ENCODE results near the gene ATP2B1. TPM values are rescaled to one million over a fixed set of nuclear protein-coding genes. Genes with fewer than 3 reads are reported as not detected.

Gene ATP2B1
- total RNA-seq, 1 experiment from 2014 or later, result 48.5 TPM

- ChIA-PET POLR2A (ENCODE audit: unreplicated experiment) (no interaction called here), CTCF (interaction anchor here (0.6 kb wide), 2 partner anchors 230 to 419 kb away, joined by 3 to 6 read pairs; no protein-coding TSS in a partner anchor)
- Histone ChIP-seq H3K27me3 (ENCODE audit: low read length) (no peaks in the 10 kb centered on the region), H3K4me2 (ENCODE audit: low read length) (peak overlapping the region; percentile 11; the same call in 1 of the 2 replicates), H3K4me1 (ENCODE audit: insufficient read depth, low read length) (peaks cover 6% of the 10 kb centered on the region), H3K9me2 (replicated peaks; ENCODE audit: low read length) (no peaks in the 10 kb centered on the region), H2AFZ (ENCODE audit: low read length) (no peak overlapping the region), H3F3A (ENCODE audit: low read length, unreplicated experiment) (no peaks in the 10 kb centered on the region), H3K27ac (ENCODE audit: low read length) (peak overlapping the region; percentile 7), H4K20me1 (ENCODE audit: low read length) (no peaks in the 10 kb centered on the region), H3K9me3 (ENCODE audit: low read length) (no peaks in the 10 kb centered on the region), H3K9ac (ENCODE audit: low read length) (no peak overlapping the region), H3K4me3 (ENCODE audit: low read length) (no peak overlapping the region), H3K36me3 (ENCODE audit: low read depth, low read length) (no peaks in the 10 kb centered on the region), H3K79me2 (ENCODE audit: low read length) (no peaks in the 10 kb centered on the region)
- BruUV-seq (replicated peaks), result no TSS peak
- intact Hi-C loops (cut with micrococcal nuclease), result loop anchor here (1.0 to 5.0 kb wide), 8 partner anchors 164 to 1399 kb away; no protein-coding TSS in a partner anchor
- TF ChIP-seq CTCF (conservative IDR thresholded peaks at IDR 0.05; ENCODE audit: low read depth, low read length) (peak; percentile 96), EZH2 (IDR thresholded peaks at IDR 0.05; ENCODE audit: low read length, unreplicated experiment) (no peak)
- ATAC-seq, result peak; percentile 94
- DNase-seq, result peak; percentile 91
These were observed 165.6 kb downstream of the ATP2B1 start for GRCh38 chr12:89542912-89543592.

GRCh38 chr12:89542236-89542635 lies 166.4 kb downstream of the ATP2B1 start:
- no peaks in the 10 kb centered on the region for H3K79me2 ChIP-seq (ENCODE audit: low read length)
- TF ChIP-seq CTCF (conservative IDR thresholded peaks at IDR 0.05; ENCODE audit: low read depth, low read length), result no peak
- TF ChIP-seq EZH2phosphoT487 (IDR thresholded peaks at IDR 0.05; ENCODE audit: borderline replicate concordance, low read length), result no peak
- no peaks in the 10 kb centered on the region for H3K9me3 ChIP-seq (ENCODE audit: low read length)
- no TSS peak for BruUV-seq (replicated peaks)
- no peaks in the 10 kb centered on the region for H3K36me3 ChIP-seq (ENCODE audit: low read depth, low read length)
- no peak overlapping the region for H3K27ac ChIP-seq (ENCODE audit: low read length)
- ChIA-PET CTCF (interaction anchor here (0.6 kb wide), 2 partner anchors 231 to 419 kb away, joined by 3 to 6 read pairs; no protein-coding TSS in a partner anchor), POLR2A (ENCODE audit: unreplicated experiment) (no interaction called here)
- no peak overlapping the region for H2AFZ ChIP-seq (ENCODE audit: low read length)
- H3K4me1 ChIP-seq (ENCODE audit: insufficient read depth, low read length), result peaks cover 6% of the 10 kb centered on the region
- H3K4me2 ChIP-seq (ENCODE audit: low read length), result no peak overlapping the region
- no peak overlapping the region for H3K4me3 ChIP-seq (ENCODE audit: low read length)
- no peak for ATAC-seq
- intact Hi-C loops (cut with micrococcal nuclease), result loop anchor here (2.0 to 5.0 kb wide), 7 partner anchors 165 to 1400 kb away; no protein-coding TSS in a partner anchor
- H3F3A ChIP-seq (ENCODE audit: low read length, unreplicated experiment), result no peaks in the 10 kb centered on the region
- H3K27me3 ChIP-seq (ENCODE audit: low read length), result no peaks in the 10 kb centered on the region
- H3K9me2 ChIP-seq (replicated peaks; ENCODE audit: low read length), result no peaks in the 10 kb centered on the region
- DNase-seq, result no peak
- H4K20me1 ChIP-seq (ENCODE audit: low read length), result no peaks in the 10 kb centered on the region
- H3K9ac ChIP-seq (ENCODE audit: low read length), result no peak overlapping the region

- BruUV-seq (replicated peaks), result no TSS peak
- no peak overlapping the region for H3K4me2 ChIP-seq (ENCODE audit: low read length)
- H3K27ac ChIP-seq (ENCODE audit: low read length), result no peak overlapping the region
- H3K4me3 ChIP-seq (ENCODE audit: low read length), result no peak overlapping the region
- intact Hi-C loops (cut with micrococcal nuclease), result loop anchor here (5.0 kb wide), 4 partner anchors 712 to 1402 kb away; no protein-coding TSS in a partner anchor
- no peaks in the 10 kb centered on the region for H4K20me1 ChIP-seq (ENCODE audit: low read length)
- no peak for ATAC-seq
- no peak for DNase-seq
- no peaks in the 10 kb centered on the region for H3K9me3 ChIP-seq (ENCODE audit: low read length)
- no peaks in the 10 kb centered on the region for H3F3A ChIP-seq (ENCODE audit: low read length, unreplicated experiment)
- TF ChIP-seq EZH2phosphoT487 (IDR thresholded peaks at IDR 0.05; ENCODE audit: borderline replicate concordance, low read length), result no peak
- TF ChIP-seq EZH2 (IDR thresholded peaks at IDR 0.05; ENCODE audit: low read length, unreplicated experiment), result no peak
- no peak for TF ChIP-seq CTCF (conservative IDR thresholded peaks at IDR 0.05; ENCODE audit: low read depth, low read length)
- H3K9ac ChIP-seq (ENCODE audit: low read length), result no peak overlapping the region
- no peaks in the 10 kb centered on the region for H3K9me2 ChIP-seq (replicated peaks; ENCODE audit: low read length)
- POLR2A ChIA-PET (ENCODE audit: unreplicated experiment), result no interaction called here
- CTCF ChIA-PET, result no interaction called here
- H3K4me1 ChIP-seq (ENCODE audit: insufficient read depth, low read length), result peaks cover 6% of the 10 kb centered on the region
- H3K27me3 ChIP-seq (ENCODE audit: low read length), result no peaks in the 10 kb centered on the region
- no peak overlapping the region for H2AFZ ChIP-seq (ENCODE audit: low read length)
- H3K79me2 ChIP-seq (ENCODE audit: low read length), result no peaks in the 10 kb centered on the region
- no peaks in the 10 kb centered on the region for H3K36me3 ChIP-seq (ENCODE audit: low read depth, low read length)
These were observed 168.1 kb downstream of the ATP2B1 start for GRCh38 chr12:89540586-89540985.
